GM10266 (cell line): ENCODE data around the gene IKZF2.

ENCODE experiments used
- DNase-seq: peaks from one replicate; pipeline ENCODE4 v3.0.0; 2012; ENCODE audit errors: extremely low spot score
- CTCF ChIP-seq: IDR thresholded peaks from 2 replicates; pipeline ENCODE4 v1.5.1; 2012; ENCODE audit warnings: mild to moderate bottlenecking, low read depth; ENCODE audit not compliant: control insufficient read depth, insufficient read depth; ENCODE audit errors: missing control alignments

Gene IKZF2

GRCh38 chr2:213069531-213069930 lies 81.9 kb downstream of the IKZF2 start:
- no peak for TF ChIP-seq CTCF
- DNase-seq, result no peak

GRCh38 chr2:213068676-213069359 lies 82.6 kb downstream of the IKZF2 start:
- no peak for DNase-seq
- no peak for TF ChIP-seq CTCF

- TF ChIP-seq CTCF, result no peak
- DNase-seq, result no peak
These were observed 83.5 kb downstream of the IKZF2 start for GRCh38 chr2:213067888-213068287.

- TF ChIP-seq CTCF, result no peak
- no peak for DNase-seq
These were observed 85.0 kb downstream of the IKZF2 start for GRCh38 chr2:213066443-213066743.

- peak; percentile 3 for DNase-seq
- TF ChIP-seq CTCF, result no peak
These were observed 85.6 kb downstream of the IKZF2 start for GRCh38 chr2:213065583-213066442.

- no peak for DNase-seq
- TF ChIP-seq CTCF, result no peak
These were observed 87.3 kb downstream of the IKZF2 start for GRCh38 chr2:213064099-213064498.

- no peak for DNase-seq
- TF ChIP-seq CTCF, result no peak
These were observed 93.4 kb downstream of the IKZF2 start for GRCh38 chr2:213057977-213058376.
